Stimulated activated CD8-positive, alpha-beta memory T cell treated with anti-CD3 and anti-CD28 coated beads, Interleukin-12 subunit alpha, Interleukin-12 subunit beta, amount 100 ng/mL, for 4 hours (primary cell): Measurements from ENCODE around the gene KIAA1217.

Experiments used
- DNase-seq: peaks from one replicate; pipeline ENCODE4 v3.0.0-alpha.2; 2020; ENCODE audit warnings: low read depth

The KIAA1217 gene

DNA sequence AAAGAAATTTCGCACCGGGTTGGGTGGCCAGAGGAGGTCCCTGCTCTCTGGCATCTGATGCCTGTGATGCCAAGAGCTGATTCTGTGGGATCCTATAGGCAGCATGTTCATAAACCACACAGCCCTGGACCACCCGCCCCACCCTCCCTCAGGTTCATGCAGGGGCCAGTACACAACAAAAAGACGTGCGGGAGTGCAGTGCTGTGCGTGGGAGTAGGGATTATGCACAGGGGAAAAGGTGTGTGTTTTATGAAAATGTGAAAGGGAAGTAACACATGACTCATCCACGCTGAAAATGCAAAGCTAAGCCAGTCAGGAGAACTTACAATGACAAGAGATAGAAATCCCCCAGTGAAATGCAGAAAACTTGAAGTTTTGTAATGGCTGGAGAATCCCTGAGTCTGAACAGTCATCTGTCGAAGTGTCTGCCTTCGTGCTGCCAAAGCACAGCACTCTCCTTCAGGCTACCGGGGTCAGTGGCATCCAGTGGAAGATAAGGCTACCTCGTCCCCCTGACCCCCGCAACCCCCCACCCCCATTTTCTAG is 1.1 kb downstream of the KIAA1217 start:
- no peak for DNase-seq

DNA sequence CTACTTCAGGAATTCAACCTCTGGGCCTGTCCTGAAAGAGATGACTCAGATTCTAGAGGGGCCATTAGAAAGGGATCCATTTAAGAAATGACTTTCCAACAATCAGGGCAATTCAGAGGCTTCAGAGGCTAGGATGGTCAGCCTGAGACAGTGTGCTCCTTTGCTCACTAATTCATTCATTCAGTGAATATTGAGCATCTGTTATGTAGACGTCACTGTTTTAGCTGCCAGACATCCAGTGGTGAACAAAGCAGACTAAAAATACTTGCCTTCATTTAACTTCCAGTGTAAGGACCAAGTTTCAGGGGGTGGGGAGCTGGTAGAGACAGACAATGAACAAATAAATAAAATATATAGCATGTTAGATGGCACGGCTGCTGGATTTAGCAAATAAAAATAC is 1.6 kb downstream of the KIAA1217 start:
- no peak for DNase-seq

DNA sequence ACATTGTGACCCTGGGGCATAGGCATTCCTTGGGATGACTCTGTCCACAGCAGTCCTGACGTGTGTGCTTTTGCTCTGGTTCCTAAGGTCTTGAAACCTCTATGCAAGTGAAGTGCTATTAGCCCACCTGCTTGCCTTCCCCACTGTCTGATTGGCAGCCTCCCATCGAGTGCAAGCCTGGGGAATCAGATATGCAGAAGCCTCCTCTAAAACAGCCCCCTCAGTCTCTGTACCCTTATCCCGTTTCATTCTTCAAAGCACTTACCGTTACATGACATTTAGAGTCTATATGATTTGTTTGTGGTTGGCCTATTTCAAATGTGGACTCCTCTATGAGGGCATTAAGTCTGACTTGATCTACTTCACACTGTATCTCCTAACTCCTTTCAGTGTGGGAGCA is 4.3 kb downstream of the KIAA1217 start:
- DNase-seq: no peak

DNA sequence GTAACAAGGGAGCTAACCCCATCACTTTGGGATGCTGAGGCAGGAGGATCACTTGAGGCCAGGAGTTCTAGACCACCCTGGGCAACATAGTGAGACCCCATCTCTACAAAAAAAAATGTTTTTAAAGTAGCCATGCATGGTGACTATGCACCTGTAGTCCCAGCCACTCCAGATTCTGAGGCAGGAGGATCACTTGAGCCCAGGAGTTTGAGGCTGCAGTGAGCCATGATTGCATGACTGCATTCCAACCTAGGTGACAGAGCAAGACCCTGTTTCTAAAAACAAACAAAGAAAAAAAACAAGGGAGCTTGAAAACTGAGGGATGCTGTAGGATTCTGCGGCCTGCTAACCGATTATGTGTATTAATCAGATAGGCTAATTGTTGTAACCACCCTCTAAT is 4.9 kb downstream of the KIAA1217 start:
- no peak for DNase-seq

DNA sequence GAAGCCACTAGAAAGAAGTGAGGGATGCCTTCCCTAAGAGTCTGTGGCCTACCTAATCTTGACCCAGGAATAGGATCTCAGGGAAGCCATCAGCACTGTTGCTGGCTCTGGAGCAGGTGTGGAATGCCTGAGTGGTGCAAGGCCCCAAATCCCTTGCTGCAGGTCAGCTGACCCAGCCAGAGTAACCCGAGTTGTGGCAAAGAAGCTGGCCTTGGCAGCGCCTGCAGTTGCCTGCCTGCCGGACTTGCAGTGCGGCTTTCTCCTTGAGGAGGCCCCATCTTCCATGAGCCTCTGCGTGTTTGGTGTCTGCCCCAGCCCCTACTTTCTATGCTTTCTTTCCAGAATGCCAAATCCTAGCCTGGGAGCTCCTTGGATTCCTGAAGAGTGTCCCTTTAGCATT is 5.8 kb downstream of the KIAA1217 start:
- no peak for DNase-seq

DNA sequence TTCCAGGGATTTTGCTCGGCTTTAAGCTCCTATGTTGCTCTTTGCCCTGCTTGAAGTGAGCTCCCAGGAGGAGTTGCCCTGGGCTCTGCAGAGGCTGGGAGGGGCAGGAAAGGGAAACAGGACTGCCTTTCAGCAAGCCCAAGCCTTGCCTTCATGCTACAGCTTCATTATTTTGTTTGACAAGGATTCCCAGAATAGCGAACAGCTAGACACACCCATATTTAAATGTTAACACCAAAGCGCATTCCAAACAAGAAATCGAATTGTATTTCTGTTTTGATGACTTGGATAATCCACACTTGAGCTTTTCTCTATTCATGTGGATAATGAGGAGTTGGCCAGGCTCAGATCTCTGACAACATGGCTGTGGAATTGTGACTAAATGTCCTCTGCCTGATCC is 6.3 kb downstream of the KIAA1217 start:
- no peak for DNase-seq

DNA sequence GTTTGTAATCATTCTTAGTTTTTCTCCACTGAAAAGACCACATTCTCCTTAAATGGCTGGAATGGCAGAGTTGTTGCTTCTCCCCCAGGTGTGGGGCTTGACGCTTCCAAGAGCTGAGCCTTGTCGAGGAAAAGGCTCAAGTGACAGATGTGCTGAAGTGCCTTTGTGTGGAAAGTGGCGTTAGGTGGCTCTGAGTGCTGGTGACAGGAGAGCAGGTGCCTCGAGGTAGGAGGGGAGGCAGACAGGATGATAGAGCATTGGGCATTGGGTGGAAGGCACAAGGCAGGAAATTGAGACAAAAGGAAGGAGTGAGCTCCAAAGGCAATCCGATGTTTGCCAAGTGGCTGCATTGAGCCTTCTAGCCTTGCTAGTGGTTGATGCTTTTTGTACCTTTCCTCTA is 6.7 kb downstream of the KIAA1217 start:
- DNase-seq: no peak

DNA sequence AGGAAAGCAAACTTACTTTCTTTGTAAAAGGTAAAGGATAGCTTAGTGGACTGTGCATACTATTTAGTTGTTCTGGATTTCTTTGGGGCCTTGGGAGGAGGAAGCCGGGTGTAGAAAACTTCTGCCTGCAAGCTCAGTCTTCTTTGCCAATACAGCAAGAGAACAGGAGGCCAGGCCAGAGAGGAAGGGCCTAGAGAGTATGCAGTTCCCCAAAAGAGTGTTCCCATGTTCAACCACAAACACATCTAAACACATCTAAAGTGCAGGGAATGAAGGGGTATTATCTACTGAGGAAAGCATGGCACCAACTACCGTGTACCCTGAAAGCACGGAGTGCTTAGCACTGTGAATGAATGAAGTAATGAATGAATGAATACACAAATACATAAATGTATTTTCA is 11.0 kb downstream of the KIAA1217 start:
- no peak for DNase-seq

DNA sequence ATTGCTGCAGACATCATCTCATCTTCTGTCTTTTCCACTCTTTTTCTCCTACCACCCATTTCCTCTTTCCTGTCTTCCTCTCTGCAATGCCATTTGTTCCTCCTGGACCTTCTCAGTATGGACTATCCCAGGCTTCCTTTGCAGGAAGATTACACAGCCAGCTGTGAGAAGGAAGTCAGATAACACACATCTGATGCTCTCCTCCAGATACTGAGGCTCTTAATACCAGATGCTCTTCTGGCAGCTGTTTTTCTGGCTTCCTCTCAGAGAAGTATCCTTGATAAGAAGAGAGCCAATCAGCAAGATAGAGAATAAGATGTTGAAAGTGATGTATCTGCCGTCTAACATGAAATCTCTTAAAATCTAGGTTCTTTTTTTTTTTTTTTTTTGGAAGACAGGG is 14.4 kb downstream of the KIAA1217 start:
- DNase-seq: no peak

DNA sequence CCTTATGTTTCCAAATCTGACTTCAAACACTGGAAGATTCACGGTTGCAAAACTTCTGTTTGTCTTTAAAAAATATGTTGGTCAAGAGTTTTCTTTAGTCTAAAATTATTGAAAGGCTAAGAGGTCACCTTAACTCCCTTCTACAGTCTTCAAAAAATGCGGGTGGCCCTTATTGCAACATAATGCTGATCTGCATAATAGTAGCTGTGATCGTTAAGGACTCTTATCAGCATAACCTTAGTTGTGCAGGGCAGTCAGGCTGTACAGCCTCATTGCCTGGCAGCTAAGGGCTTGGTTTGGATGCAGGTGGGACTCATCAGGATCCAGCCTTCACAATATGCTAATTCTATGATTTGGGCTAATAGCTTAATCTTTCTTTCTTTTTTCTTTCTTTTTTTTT is 15.0 kb downstream of the KIAA1217 start:
- no peak for DNase-seq

DNA sequence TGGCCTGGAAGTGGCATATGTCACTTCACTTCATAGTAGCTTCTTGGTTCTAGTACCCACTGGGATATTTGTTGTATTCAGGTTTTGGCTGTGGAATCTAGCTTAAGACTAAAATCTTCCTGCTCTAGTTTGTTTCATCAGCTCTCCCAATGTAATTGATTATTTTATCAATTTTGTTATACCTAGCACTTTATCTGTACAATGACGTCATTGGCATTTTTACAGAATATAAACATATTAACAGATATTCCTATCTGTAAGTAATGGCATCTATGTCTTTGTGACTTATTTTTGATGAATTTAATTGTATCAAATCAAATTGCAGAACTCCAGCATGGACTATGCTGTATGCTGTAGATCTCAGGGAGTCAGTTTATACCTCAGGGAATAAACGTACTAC is 19.7 kb downstream of the KIAA1217 start:
- DNase-seq: no peak

DNA sequence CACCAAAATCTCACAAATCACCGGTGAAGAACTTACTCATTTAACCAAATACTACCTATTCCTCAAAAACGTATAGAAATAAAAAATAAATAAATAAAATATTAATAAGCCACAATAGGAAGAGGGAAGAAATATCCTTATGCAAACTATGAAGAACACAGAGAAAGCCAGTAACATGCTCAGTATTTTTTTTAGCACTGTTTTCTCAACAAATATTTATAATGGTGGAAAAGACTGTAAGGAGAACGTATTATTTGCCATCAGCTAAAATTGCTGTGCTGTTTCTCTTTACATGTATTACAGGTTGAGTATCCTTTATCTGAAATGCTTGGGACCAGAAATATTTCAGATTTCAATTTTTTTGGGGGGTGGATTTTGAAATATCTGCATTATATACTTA is 21.0 kb downstream of the KIAA1217 start:
- DNase-seq: no peak

DNA sequence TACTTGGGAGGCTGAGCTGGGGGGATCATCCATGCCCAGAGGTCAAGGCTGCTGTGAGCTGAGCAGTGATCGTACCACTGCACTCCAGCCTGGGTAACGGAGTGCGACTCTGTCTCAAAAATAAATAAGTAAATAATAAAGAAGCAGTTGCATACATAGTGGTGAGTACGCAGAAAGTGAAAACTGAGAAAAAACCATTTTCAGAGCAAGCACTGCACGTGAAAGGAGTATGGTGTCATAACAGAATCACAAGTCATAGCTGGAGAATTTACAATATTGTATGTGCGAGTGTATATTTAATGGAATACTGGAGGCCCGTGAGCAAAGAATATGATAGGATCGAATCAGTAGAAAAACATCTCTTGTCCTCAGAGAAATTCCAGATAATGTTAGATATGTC is 22.3 kb downstream of the KIAA1217 start:
- DNase-seq: no peak

DNA sequence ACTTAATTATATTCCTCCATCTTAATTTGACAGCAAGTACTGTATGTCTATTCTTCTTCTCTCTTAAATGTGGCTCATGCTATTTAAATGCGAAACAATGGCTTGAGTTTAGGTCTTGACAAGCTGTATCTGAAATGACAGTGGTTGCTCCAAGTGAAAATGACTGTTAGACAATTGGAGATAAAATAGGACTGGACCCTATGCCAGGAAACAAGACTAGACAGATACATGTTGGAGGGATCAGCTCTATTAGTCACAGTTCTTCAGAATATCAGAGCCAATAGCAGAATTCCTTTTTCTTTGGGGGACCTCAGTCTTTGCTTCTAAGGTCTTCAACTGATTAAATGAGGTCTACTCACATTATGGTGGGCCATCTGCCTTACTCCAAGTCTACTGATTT is 25.8 kb downstream of the KIAA1217 start:
- no peak for DNase-seq

DNA sequence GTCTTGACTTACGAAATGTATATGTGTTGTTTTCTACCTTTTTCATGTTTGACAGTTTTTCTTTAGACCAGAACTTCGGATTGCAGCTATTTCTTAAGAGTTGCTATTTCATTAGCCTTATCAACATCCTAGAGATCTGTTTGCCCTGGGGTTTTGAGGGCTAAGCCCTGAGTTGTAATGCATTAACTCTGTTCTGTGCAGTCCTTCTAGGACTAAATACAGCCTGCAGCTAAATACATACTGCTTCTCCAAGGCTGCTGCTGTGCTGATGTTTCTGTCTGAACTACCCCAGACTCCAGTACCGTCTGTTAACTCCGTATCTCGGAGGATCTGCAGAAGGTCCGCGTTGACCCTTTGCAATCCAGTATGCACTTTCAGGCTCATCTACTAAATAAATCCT is 26.5 kb downstream of the KIAA1217 start:
- no peak for DNase-seq

DNA sequence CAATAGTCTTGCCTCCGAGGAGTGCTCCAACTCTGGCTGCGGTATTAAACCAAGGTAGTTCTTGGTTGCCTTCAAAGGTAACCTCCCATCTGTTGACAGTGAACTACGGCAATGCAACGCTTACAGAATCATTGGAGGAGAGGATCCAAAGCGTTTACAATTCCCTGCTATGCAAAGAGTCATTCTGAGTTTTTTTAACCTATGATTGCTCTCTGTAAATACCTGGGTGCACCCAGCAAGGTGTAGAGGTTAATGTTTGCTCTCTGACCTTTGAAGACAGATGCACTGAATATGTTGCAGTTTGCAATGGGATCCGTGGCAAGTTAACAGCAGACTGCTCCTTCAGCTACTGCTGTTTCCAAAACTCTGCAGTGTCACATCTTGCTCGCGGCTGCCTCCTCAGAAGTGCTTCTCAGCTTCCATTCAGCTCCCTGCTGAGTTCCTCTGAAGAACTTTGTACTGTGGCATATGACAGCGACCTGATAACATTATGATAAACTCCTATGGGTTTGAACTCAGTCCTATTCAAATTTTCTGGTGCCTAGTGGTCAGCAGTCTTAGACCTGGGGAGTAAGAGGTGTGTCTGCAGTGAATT is 29.0 kb downstream of the KIAA1217 start:
- DNase-seq: no peak

DNA sequence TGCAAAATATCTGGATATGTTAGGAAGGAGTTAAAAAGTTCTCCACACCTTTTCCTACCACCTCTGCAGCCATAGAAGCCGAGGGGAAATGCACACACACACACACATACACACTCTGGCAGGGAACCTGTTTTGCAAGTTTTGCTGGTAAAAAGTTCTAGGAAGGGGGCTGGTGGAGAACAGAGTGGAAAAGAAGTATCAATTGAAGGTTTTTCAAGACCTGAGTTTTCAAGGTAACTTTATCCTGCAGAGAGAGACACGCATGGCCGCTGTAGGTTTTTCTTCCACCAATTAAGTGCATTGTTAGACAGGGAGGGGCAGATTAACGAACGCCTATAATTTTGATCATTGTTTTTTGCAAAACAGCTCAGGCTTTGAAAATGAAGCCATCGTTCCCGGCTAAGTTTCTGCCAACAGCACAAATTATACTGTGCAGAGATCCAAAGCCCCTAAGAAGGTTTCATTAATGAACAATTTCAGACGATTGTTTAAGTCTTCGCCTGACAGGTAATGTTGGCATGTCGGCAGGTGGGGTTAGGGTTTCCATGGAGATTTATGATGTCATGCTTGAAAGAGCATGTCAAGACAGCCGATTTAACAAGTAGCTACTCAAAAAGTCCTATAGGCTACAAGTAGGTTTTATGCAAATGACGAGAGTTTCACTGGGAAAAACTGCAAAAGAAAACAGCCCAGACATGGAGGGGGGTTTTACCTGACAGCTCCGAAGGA is 29.7 kb downstream of the KIAA1217 start:
- DNase-seq: no peak

DNA sequence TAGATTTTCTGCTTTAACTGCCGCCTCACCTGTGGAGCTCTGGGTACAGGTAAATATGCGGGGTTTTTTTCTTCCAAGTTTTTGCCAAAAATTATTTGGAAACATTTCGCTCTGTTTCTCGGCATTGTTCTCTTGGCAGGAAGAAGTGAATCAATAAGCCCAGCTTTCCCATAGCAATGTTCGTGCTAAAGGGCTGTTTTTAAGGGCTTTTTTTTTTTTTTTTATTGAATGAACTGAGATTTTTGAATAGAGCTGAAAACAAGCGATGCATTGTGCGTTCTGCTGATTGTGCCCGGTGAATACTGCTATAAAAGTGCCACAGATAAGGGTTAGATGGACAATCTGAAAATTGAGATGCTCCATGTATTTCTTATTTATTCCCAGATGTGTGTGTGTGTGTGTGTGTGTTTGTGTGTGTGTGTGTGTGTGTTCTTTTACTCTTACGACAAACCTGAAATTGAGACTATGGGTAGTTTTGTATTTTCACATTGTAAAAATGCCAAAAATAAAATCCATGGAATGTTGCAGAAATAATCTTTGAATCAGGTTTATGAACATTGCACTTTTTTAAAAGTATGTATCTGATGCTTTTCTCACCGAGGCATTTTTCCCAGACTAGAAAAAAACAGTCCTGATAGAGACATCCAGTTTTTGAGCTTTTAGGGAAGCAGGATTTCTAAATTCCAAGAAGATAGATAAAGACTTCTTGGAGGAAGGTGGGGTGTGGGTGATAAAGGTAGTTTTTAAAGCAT is 30.5 kb downstream of the KIAA1217 start:
- DNase-seq: no peak

DNA sequence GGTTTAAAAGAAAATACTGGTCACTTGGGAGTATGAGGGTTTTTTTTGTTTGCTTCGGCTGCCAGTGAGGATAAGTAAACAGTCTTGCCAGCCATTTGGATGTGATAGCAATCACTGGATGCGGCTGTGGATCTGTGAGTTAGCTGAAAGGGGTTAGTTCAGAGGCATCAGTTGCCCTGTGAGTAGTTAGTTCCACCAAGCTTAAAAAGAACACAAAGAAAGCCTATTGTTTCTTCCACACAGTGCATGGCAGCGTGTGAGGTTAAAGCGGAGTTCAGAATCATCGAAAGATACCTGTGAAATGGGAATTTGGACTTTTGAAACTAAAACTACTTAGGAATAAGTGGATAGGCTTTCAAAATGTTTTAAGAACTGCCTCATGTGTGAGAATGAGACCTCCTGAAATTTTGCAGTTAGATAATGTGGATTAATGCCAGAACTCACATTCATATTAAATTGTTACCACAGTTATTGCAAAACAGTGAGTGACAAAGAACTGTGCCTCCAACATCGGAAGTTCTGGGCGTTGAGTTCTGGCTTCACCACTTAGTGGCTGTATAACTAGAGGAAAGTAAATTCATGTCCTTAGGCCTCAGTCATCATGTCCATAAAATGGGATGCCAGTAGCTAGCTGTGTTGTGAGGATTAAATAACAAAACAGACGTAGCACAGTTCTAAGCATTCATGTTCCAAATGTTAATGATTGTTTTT is 31.3 kb downstream of the KIAA1217 start:
- no peak for DNase-seq

DNA sequence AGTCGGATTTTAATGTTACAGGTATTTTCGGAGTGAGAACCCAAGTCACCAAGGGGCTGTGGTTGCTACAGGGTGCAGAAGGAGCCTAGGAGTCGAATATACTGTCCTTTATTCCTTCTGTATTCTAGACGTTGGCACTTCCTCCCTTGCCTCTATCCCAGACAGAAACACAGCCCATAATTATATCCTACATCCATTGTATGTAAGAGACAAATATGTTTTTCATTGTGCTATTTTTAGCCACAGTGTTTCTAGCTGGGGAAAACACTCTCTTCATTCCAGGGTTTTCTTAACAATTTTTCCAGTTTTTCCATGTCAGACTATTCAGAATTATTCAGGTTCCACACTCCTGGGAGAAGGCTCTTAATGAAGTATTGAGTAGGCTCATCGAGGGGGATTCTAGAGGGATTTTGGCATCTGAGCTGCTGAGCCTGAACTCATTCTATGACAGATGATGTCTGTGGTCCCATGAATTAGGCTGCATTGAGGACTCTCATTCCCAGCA is 32.6 kb downstream of the KIAA1217 start:
- no peak for DNase-seq

DNA sequence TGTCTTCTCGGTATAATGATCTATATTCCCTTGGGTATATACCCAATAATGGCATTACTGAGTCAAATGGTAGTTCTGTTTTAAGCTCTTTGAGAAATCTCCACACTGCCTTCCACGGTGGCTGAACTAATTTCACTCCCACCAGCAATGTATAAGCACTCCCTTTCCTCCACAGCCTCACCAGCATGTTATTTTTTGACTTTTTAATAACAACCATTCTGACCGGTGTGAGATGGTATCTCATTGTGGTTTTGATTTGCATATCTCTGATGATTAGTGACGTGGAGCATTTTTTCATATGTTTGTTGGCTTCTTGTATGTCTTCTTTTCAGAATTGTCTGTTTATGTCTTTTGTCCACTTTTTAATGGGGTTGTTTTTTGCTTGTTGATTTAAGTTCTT is 33.6 kb downstream of the KIAA1217 start:
- DNase-seq: no peak

DNA sequence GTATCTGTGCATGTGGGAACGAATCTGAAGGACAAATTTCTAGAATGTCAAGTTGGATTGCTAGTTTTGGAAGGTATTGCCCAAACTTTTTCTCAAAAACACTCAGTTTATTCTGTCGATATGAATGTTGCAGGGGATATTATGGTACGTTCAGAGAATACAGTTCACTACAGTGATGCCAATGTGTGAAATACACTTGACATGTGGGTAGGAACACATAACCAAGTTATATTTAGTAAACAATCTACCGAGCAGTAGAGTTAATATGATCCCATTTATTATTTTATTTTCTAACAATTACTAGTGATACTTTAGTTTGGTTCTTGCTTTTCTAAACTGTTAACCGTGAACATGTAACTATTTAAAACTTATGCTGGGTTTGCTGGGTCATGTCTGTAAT is 37.4 kb downstream of the KIAA1217 start:
- no peak for DNase-seq
